Stomach (tissue), 19 donors: ENCODE results near the gene BTBD3. TPM values are rescaled to one million over a fixed set of nuclear protein-coding genes. Genes with fewer than 3 reads are reported as not detected.

ENCODE experiments used
- DNase-seq, 2 donors: peaks; one replicate each; pipeline versions ENCODE4 v3.0.0 to v3.0.0-alpha.2; 2013 to 2019
- H3K27ac ChIP-seq, 5 donors: fragments of 200-600 bp in 4 of 5; sonication (generic) in 4 of 5; one replicate each; pipeline ENCODE4 v1.5.1; 2013 to 2019; ENCODE audit warnings: mild to moderate bottlenecking in 1 of 5, moderate library complexity in 1 of 5
- H3K27me3 ChIP-seq, 3 donors: fragments of 200-600 bp; sonication (generic); one replicate each; pipeline ENCODE4 v1.5.1; 2017 to 2019; ENCODE audit warnings: mixed run types in 1 of 3
- H3K36me3 ChIP-seq, 4 donors: fragments of 200-600 bp; sonication (generic); 1 replicate in 3 of 4; 2 replicates in 1 of 4; pipeline ENCODE4 v1.5.1; 2016 to 2019
- H3K4me1 ChIP-seq, 4 donors: fragments of 200-600 bp; sonication (generic); one replicate each; pipeline ENCODE4 v1.5.1; 2016 to 2019
- H3K4me3 ChIP-seq, 4 donors: fragments of 200-600 bp; sonication (generic) in 3 of 4; one replicate each; pipeline ENCODE4 v1.5.1; 2016 to 2019; ENCODE audit warnings: mild to moderate bottlenecking in 1 of 4
- H3K9me3 ChIP-seq, 4 donors: fragments of 200-600 bp; sonication (generic); one replicate each; pipeline ENCODE4 v1.5.1; 2016 to 2019
- EP300 ChIP-seq: sonication (generic); formaldehyde crosslinking; IDR thresholded peaks from one replicate; pipeline ENCODE4 v1.6.1; 2017; ENCODE audit warnings: antibody characterized with exemption
- POLR2A ChIP-seq, 4 donors: fragments of 450-650 bp; IDR thresholded peaks; one replicate each; pipeline ENCODE4 v1.6.1; 2016; ENCODE audit warnings: antibody characterized with exemption in 4 of 4, control low read depth in 2 of 4, mild to moderate bottlenecking in 1 of 4, moderate library complexity in 1 of 4
- POLR2AphosphoS5 ChIP-seq, 3 donors: sonication (generic); formaldehyde crosslinking; IDR thresholded peaks; one replicate each; pipeline ENCODE4 v1.6.1; 2016; ENCODE audit warnings: antibody characterized with exemption in 3 of 3
- WGBS, 5 donors: extraction: QIAGEN DNeasy Blood & Tissue Kit in 3 of 5; methylation state at CpG; one replicate each; pipeline versions ENCODE4 v1.1.5 to v1.1.7; 2013 to 2018; 5-methylcytosine and 5-hydroxymethylcytosine counted together
- intact Hi-C: fragments of 100-400 bp; cut with DNase I; formaldehyde crosslinking; loops from one replicate; pipeline ENCODE4 v1.15.1; 2023; ENCODE audit warnings: low total_unique reads
- long read RNA-seq, 10 donors: transcript quantifications; one replicate each; lab custom pipeline, GENCODE V29; 2026
- polyA plus RNA-seq, 3 donors: library from polyadenylated mRNA; stranded (reverse); fragments of 200-250 nt; gene quantifications; one replicate each; pipeline ENCODE4 v1.2.3, GENCODE V29; 2013
- total RNA-seq, 5 donors: library from RNA; depleted of rRNA; stranded (reverse); fragments of >200 nt; gene quantifications; one replicate each; pipeline versions ENCODE4 v1.1.0 to v1.2.3, GENCODE V29; 2014 to 2016
- TF ChIP-seq, protein P1 (sequence below), 7 experiments: fragments of 450-650 bp in 4 of 7; fragments of 200-600 bp in 3 of 7; sonication (generic) in 3 of 7; IDR thresholded peaks; one replicate each; pipeline ENCODE4 v1.5.1; 2016 to 2019; ENCODE audit warnings: antibody characterized with exemption in 7 of 7, control low read depth in 2 of 7, mild to moderate bottlenecking in 1 of 7
- donor health status: healthy with polysubstance abuse.
- donor health status: Bipolar disorder and iron deficiency.
- donor health status: healthy.

Gene BTBD3
- total RNA-seq: 100 to 1,000 TPM in 2 of 5 donors, 10 to 100 TPM in 3; 19.7 to 147 (median 90.0) TPM
- 10 to 100 TPM; 10.7 to 24.9 (median 21.7) TPM for polyA plus RNA-seq
- long read RNA-seq, donor 1, full-length matches to known transcripts: 6 of 11 reads
- long read RNA-seq, donor 1, partial matches to known transcripts: 5 of 11 reads
- long read RNA-seq, donor 1, other reads (novel, unspliced or antisense): 0 of 11 reads
- long read RNA-seq, donor 2, full-length matches to known transcripts: 9 of 9 reads
- long read RNA-seq, donor 2, partial matches to known transcripts: 0 of 9 reads
- long read RNA-seq, donor 2, other reads (novel, unspliced or antisense): 0 of 9 reads
- long read RNA-seq, donor 3, full-length matches to known transcripts: 14 of 14 reads
- long read RNA-seq, donor 3, partial matches to known transcripts: 0 of 14 reads
- long read RNA-seq, donor 3, other reads (novel, unspliced or antisense): 0 of 14 reads
- long read RNA-seq, donor 4, full-length matches to known transcripts: 3 of 3 reads
- long read RNA-seq, donor 4, partial matches to known transcripts: 0 of 3 reads
- long read RNA-seq, donor 4, other reads (novel, unspliced or antisense): 0 of 3 reads
- long read RNA-seq, donor 5, full-length matches to known transcripts: 26 of 26 reads
- long read RNA-seq, donor 5, partial matches to known transcripts: 0 of 26 reads
- long read RNA-seq, donor 5, other reads (novel, unspliced or antisense): 0 of 26 reads
- long read RNA-seq, donor 6, full-length matches to known transcripts: 26 of 26 reads
- long read RNA-seq, donor 6, partial matches to known transcripts: 0 of 26 reads
- long read RNA-seq, donor 6, other reads (novel, unspliced or antisense): 0 of 26 reads
- long read RNA-seq, donor 7, full-length matches to known transcripts: 12 of 12 reads
- long read RNA-seq, donor 7, partial matches to known transcripts: 0 of 12 reads
- long read RNA-seq, donor 7, other reads (novel, unspliced or antisense): 0 of 12 reads
- long read RNA-seq, donor 8, full-length matches to known transcripts: 22 of 22 reads
- long read RNA-seq, donor 8, partial matches to known transcripts: 0 of 22 reads
- long read RNA-seq, donor 8, other reads (novel, unspliced or antisense): 0 of 22 reads
- long read RNA-seq, donor 9, full-length matches to known transcripts: 14 of 14 reads
- long read RNA-seq, donor 9, partial matches to known transcripts: 0 of 14 reads
- long read RNA-seq, donor 9, other reads (novel, unspliced or antisense): 0 of 14 reads
- long read RNA-seq, donor 10, full-length matches to known transcripts: 6 of 6 reads
- long read RNA-seq, donor 10, partial matches to known transcripts: 0 of 6 reads
- long read RNA-seq, donor 10, other reads (novel, unspliced or antisense): 0 of 6 reads

GRCh38 chr20:11917663-11918062, at the start of gene BTBD3:
Gene BTBD3, plus strand, starts transcription at chr20:11917893. Its CDS starts 383 bp downstream, at chr20:11918276.
- Histone ChIP-seq H3K4me3 (peak within 1 kb of the TSS; percentile 39 to 49 (median 42)), H3K4me1 (peaks cover 5 to 84% (median 44%) of the 10 kb centered on the region in 4 donors), H3K27ac (peak within 1 kb of the TSS; percentile 75 to 86 (median 80)), H3K9me3 (no peaks in the 10 kb centered on the region), H3K27me3 (no peaks in the 10 kb centered on the region), H3K36me3 (peaks cover 1 to 3% (median 3%) of the 10 kb centered on the region in 4 donors)
- intact Hi-C loops: no loop called here
- peak; percentile 83 to 92 for DNase-seq
- TF ChIP-seq POLR2A (IDR thresholded peaks at IDR 0.05) (peak in 1 of 4 donors; percentile 87), EP300 (no peak), POLR2AphosphoS5 (IDR thresholded peaks at IDR 0.05) (peak; percentile 74 to 98 (median 96))
- TF ChIP-seq, protein P1, sequence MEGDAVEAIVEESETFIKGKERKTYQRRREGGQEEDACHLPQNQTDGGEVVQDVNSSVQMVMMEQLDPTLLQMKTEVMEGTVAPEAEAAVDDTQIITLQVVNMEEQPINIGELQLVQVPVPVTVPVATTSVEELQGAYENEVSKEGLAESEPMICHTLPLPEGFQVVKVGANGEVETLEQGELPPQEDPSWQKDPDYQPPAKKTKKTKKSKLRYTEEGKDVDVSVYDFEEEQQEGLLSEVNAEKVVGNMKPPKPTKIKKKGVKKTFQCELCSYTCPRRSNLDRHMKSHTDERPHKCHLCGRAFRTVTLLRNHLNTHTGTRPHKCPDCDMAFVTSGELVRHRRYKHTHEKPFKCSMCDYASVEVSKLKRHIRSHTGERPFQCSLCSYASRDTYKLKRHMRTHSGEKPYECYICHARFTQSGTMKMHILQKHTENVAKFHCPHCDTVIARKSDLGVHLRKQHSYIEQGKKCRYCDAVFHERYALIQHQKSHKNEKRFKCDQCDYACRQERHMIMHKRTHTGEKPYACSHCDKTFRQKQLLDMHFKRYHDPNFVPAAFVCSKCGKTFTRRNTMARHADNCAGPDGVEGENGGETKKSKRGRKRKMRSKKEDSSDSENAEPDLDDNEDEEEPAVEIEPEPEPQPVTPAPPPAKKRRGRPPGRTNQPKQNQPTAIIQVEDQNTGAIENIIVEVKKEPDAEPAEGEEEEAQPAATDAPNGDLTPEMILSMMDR (IDR thresholded peaks at IDR 0.05): no peak
- WGBS, 5 donors: 4 to 22% (median 5%) methylated on average over 4 of the region's 4 CpGs

DNA sequence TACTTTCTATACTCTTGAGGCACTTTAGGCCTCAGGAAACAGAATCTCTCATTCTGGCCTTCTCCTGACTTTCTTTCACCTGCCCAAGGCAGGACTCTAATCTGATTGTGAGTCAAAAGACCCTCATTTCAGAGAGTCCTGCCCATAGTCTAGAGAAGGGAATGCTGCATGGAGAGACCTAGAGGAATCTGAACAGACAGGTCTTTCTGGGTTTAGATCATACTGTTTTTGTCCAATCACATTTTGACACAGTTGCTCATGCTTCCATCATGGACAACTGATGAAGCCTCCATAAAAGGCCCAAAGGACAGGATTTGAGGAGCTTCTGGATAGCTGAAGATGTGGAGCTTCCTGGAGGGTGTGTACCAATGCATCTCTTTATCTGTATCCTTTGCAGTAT, 48.1 kb upstream of the BTBD3 start:
- no peak for DNase-seq
- H3K27me3 ChIP-seq: no peaks in the 10 kb centered on the region
- TF ChIP-seq, protein P1 (IDR thresholded peaks at IDR 0.05): no peak
- no peak for TF ChIP-seq EP300
- TF ChIP-seq POLR2AphosphoS5 (IDR thresholded peaks at IDR 0.05): no peak
- TF ChIP-seq POLR2A (IDR thresholded peaks at IDR 0.05): no peak
- intact Hi-C loops: no loop called here
- H3K4me1 ChIP-seq: no peaks in the 10 kb centered on the region
- no peaks in the 10 kb centered on the region for H3K9me3 ChIP-seq
- no peak overlapping the region for H3K27ac ChIP-seq
- H3K36me3 ChIP-seq: no peaks in the 10 kb centered on the region
- H3K4me3 ChIP-seq: no peak overlapping the region

- H3K27ac ChIP-seq: no peak overlapping the region
- WGBS, 5 donors: 40 to 69% (median 48%) methylated on average over 3 of the region's 3 CpGs
- H3K36me3 ChIP-seq: no peaks in the 10 kb centered on the region
- H3K4me3 ChIP-seq: no peak overlapping the region
- H3K4me1 ChIP-seq: no peaks in the 10 kb centered on the region
- no peaks in the 10 kb centered on the region for H3K9me3 ChIP-seq
- no peak for DNase-seq
- no peaks in the 10 kb centered on the region for H3K27me3 ChIP-seq
- intact Hi-C loops: no loop called here
- TF ChIP-seq, protein P1 (IDR thresholded peaks at IDR 0.05): no peak
- TF ChIP-seq POLR2A (IDR thresholded peaks at IDR 0.05): no peak
- no peak for TF ChIP-seq EP300
- TF ChIP-seq POLR2AphosphoS5 (IDR thresholded peaks at IDR 0.05): no peak
These were observed 47.3 kb upstream of the BTBD3 start for GRCh38 chr20:11870411-11870810.

- DNase-seq: no peak
- no peak for TF ChIP-seq EP300
- intact Hi-C loops: no loop called here
- H3K4me3 ChIP-seq: no peak overlapping the region
- H3K36me3 ChIP-seq: no peaks in the 10 kb centered on the region
- no peaks in the 10 kb centered on the region for H3K27me3 ChIP-seq
- no peaks in the 10 kb centered on the region for H3K4me1 ChIP-seq
- H3K9me3 ChIP-seq: no peaks in the 10 kb centered on the region
- no peak overlapping the region for H3K27ac ChIP-seq
These were observed 41.1 kb upstream of the BTBD3 start for GRCh38 chr20:11876555-11876954.
